COLO668 (cell line): Measurements from ENCODE around the gene TMEM123.

Source experiments
- DNase-seq: peaks from one replicate; lab custom pipeline; 2025; ENCODE audit not compliant: unreplicated experiment; lab: John Stamatoyannopoulos, UW

TMEM123 gene

DNA sequence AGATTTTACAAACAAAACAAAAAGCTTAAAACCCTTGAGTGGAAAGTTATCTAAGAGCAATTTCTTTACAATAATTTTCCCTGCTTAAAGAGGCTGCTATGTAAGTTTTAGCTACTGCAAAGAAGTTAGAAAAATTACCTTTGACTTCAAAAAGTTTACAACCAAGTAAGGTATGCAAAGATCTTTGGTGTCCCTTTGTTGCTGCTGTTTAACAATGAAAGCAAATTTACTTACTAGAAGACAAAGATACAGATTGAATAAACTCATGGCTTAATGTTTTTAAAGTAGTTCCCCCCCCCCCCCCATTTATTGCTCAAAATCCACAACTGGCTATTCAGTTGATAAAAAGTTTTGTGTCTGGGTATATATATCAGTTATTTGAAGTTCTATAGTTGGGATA, 26.0 kb downstream of the TMEM123 start:
- no peak for DNase-seq

DNA sequence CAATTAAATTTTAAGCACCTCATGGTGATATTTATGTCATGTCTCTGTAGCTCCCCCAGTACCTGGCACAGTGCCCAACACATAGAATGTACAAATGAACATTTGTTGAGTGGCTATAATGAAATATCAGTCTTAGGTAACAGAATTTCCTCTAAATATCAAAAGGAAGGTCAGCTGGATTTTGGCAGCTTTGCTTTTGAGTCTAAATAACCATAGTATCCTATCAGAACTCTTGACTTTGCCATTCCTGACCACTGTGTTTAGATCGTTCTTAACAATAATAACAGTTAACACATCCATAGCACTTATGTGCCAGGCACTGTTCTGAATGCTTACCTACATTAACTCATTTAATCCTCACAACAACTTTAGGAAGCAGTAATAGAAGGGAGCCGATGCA, 26.6 kb downstream of the TMEM123 start:
- no peak for DNase-seq

- DNase-seq = no peak
Observed at GRCh38 chr11:102423936-102424335, 28.6 kb downstream of the TMEM123 start.

DNA sequence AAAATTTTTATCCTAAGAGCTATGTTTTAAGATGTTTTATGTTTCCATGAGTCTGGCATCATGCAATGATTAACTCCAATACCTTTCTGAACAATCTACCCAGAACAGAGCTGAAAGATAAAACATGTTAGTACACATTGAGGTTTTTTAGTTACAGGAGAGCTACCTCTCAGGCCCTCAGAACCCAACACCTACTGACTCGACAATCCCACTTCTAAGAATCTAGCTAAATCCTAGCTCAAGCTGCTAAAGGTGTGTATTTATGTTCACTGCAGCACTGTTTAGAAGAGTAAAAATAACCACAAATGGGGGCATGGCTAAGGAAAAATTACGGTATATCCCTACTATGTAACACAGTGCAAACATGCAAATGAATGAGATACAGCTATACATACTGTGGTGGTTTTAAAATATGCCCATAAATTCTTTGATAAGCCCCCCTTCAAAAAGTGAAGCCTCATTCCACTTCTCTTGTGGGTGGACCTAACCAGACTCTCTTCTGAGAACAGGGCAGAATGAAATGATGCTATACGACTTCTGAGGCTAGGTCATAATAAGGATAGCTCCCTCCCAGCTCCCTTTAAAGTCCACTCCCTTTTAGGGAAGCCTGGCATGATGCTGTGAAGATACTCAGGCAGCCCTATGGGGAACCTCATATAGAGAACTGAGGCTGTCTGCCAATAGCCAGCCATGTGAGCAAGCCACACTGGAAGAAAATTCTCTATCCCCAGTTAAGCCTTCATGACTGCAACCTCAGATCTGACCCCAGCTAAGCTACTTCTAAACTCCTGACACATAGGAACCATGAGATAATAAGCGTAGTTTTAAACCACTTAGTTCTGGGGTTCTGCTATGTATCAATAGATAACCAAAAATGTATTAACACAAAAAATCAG, 29.5 kb downstream of the TMEM123 start:
- no peak for DNase-seq

GRCh38 chr11:102421261-102421660, 31.3 kb downstream of the TMEM123 start:
- DNase-seq = peak; percentile 46

- DNase-seq = no peak
Observed at GRCh38 chr11:102420547-102420946, 32.0 kb downstream of the TMEM123 start.

DNA sequence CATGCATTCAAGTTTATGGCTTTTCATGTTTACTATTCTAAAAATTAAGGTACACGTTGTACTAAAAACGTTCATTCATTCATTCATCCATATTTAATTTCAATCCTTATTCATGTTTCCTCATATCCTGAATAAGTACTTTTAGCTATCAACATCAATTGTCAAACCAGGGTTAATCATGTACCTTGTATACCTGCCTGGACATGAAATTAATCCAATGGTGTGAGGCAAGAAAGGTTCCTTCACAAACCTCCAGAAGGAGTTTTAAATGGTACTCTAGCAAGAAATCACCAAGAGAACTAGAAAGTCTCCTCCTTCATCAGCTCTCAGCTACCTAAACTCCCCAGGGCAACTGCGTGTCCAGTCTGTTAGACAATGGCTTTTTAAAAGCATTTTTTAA, 33.4 kb downstream of the TMEM123 start:
- no peak for DNase-seq

GRCh38 chr11:102416976-102417375, 35.6 kb downstream of the TMEM123 start:
- DNase-seq = no peak

DNA sequence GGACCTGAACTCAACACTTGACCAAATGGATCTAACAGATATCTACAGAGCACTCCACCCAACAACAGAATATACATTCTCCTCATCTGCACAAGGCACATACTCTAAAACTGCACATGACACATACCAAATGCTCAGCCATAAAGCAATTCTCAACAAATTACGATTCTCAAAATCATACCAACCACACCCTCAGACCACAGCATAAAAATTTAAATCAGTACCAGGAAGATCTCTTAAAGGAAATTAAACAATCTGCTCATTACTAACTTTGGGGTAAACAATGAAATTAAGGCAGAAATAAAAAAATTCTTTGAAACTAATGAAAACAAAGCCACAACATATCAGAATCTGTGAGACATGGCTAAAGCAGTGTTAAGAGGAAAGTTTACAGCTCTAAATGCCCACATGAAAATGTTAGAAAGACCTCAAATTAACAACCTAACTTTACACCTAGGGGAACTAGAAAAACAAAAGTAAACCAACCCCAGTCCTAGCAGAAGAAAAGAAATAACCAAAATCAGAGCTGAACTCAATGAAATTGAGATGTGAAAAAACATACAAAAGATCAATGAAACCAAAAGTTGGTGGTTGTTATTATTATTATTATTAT, 37.2 kb downstream of the TMEM123 start:
- DNase-seq = no peak

- no peak for DNase-seq
Observed at GRCh38 chr11:102414559-102414958, 38.0 kb downstream of the TMEM123 start.

GRCh38 chr11:102413497-102413896, 39.1 kb downstream of the TMEM123 start:
- no peak for DNase-seq

DNA sequence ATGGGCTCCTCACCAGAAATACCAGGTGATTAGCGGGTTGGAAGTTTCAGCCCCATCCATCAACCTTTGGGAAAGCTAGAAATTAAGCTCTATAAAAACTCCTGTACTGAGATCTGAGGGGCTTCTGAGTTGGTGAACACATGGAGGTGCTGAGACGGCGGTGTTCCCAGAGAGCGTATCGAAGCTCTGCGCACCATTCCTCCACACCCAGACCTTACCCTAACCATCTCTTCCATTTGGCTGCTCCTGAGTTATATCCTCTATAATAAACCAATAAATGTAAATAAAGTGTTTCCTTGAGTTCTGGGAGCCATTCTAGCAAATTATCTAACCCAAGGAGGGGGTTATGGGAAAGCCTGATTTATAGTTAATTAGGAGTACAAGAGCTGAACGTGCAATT, 41.4 kb downstream of the TMEM123 start:
- no peak for DNase-seq

GRCh38 chr11:102410382-102410784, 42.2 kb downstream of the TMEM123 start:
- no peak for DNase-seq

DNA sequence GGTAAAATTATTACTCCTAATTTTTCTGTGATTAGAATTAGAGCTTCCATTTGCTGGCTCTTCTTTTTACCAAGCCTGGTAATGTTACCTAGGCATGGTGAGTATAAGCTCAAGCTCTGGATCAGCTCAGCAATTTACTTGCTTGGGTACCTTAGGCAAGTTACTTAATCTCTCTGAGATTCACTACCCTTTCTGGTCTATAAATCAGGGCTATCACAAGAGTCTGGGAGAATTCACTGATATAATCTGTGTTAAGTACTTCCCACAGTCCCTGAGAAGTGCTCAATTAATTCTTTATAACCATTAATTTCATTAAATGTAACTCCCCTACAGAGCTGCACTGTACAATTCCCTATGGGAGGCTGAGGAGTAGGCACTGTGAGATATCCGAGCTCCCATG, 44.2 kb downstream of the TMEM123 start:
- DNase-seq = no peak

DNA sequence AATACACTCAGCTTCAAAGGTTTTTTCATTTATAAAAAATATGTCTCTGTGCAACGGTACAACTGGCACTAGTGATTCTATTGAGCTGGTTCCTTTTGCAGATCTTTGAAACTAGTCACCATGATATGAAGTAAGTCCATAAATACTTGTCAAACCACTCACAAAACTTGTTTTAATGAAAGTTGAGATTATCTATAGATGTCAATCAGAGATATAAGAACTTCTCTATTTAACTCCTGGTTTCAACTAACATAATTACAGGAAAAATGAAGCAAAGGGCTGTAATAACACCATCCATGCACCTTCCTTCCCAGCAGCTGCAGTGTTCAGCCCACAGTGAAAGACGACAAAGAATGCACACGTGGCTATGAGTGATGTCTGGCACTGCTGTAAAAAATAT, 44.7 kb downstream of the TMEM123 start:
- DNase-seq = no peak

- DNase-seq = no peak
Observed at GRCh38 chr11:102406099-102406498, 46.5 kb downstream of the TMEM123 start.

GRCh38 chr11:102405501-102405900, 47.1 kb downstream of the TMEM123 start:
- no peak for DNase-seq

DNA sequence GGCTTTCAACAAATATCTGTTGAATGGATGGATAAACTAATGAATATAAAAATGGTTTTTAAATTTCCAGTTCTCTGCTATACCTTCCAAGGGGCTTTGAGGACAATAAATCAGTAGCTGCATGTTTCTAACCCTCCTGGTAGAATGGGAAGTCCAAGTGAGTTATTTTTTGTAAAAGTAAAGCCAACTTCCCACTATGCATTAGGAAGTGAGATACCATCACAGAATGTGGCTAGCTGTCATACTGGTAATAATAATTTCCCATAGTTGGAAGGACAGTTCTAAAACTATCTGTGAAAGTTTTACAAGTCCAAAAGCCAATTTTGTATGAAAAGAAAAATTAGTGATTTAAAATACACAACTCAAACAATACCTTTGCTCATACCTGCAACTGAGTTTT, 50.0 kb downstream of the TMEM123 start:
- no peak for DNase-seq

- DNase-seq = no peak
Observed at GRCh38 chr11:102401905-102402304, 50.7 kb downstream of the TMEM123 start.

- DNase-seq = no peak
Observed at GRCh38 chr11:102400603-102401002, 52.0 kb downstream of the TMEM123 start.

- no peak for DNase-seq
Observed at GRCh38 chr11:102399189-102399588, 53.4 kb downstream of the TMEM123 start.

DNA sequence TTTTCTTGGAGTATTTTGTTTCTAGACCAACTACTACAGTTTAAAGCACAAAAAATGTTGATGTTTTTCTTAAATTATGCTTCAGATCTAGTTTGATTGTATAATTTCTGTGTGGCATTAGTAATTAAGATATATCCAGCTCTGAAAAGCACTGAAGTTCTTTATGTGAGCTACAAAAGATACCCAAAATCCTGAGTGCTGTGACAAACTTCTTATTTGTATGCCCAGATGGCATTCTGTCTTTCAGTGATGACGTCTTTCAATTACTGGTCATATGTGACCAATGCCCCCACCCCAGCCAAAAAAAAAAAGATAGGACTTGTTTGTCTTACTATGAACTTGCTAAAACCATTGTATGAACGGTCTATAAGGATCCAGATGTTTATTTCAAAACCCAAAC, 54.3 kb downstream of the TMEM123 start:
- no peak for DNase-seq
